GM21825 (cell line): ENCODE measurements around the gene MAPK14.
"Not testable (repeated sequence)": the region's sequence is repeated elsewhere in the genome, so short reads cannot be mapped to it uniquely, and the experiment has no call there.

Experiments used
- ATAC-seq: cut with Tn5 transposase; IDR thresholded peaks from one replicate; pipeline ENCODE4 v1.9.1; 2021; ENCODE audit warnings: mild to moderate bottlenecking, moderate library complexity; ENCODE audit not compliant: unreplicated experiment

MAPK14 gene

GRCh38 chr6:36067374-36068011 lies 39.9 kb downstream of the MAPK14 start:
- ATAC-seq = no peak

- ATAC-seq = no peak
These were observed 40.4 kb downstream of the MAPK14 start for GRCh38 chr6:36068012-36068392.

DNA sequence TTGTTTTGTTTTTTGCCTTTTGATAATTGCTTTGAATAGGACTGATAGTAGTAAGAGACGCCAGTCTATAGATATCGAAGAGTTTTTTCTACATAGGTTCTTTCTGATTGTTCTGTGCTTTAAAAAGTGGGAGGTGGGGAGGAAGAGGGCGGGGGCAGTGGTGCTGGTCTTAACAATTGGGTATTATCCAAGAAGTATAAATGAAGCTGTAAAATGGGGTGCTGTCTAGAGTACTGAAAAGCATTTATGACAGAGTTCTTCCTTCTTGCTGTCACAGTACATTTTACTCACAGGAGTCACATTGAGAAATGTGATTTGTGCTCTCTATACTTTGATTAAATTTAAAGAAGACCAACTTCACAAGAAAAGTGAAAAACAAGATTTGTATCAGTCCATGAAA lies 41.0 kb downstream of the MAPK14 start:
- no peak for ATAC-seq

GRCh38 chr6:36069573-36069972 lies 42.0 kb downstream of the MAPK14 start:
- ATAC-seq = no peak

- no peak for ATAC-seq
These were observed 42.6 kb downstream of the MAPK14 start for GRCh38 chr6:36070252-36070651.

DNA sequence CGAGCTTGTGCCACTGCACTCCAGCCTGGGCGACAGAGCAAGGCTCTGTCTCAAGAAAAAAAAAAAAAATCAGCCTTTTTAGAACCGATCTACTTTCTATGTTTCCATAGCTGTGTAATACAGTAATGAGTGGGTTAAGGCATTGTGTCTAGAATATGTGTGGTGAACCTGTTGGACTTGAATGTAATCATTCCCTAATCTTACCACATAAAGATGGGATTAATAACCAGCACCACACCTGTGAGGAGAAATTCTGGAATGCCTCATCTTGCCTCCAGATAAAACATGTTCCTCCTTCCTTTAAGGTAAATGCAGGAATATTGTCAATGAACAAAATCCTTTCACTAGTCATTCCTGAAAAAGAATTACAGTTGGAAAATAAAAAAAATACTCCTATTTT lies 43.7 kb downstream of the MAPK14 start:
- ATAC-seq = no peak

DNA sequence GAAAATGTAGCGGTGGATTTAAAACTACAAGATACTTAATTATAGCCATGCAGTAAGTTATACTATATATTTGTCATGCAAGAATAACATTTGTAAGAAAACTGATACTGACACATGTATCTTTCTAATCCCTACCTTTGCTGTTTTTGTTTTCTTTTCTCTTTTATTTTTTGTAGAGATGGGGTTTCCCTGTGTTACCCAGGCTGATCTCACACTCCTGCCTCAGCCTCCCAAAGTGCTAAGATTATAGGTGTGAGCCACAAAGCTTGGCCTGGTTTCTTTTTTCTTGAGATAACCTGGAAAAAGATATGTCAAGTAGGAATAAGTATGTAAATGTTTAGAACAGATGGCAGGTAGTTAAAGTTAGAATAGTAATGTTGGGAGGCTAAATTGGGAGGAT lies 44.1 kb downstream of the MAPK14 start:
- no peak for ATAC-seq

GRCh38 chr6:36072681-36073080 lies 45.1 kb downstream of the MAPK14 start:
- ATAC-seq = no peak

- no peak for ATAC-seq
These were observed 46.0 kb downstream of the MAPK14 start for GRCh38 chr6:36073587-36073986.

DNA sequence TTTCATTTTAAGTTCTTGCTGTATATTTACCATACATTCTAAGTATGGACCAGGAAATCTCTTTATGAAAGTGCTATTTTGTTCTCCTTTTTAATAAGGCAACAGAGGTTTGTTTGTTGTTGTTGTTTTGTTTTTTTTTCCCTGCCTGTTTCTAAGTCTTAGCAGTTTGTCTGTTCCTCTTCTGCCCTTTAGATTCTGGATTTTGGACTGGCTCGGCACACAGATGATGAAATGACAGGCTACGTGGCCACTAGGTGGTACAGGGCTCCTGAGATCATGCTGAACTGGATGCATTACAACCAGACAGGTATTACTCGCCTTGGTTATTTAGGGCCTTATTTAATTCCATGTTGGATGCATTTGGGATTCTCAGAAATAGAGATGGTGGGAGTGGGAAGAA lies 48.0 kb downstream of the MAPK14 start:
- no peak for ATAC-seq

DNA sequence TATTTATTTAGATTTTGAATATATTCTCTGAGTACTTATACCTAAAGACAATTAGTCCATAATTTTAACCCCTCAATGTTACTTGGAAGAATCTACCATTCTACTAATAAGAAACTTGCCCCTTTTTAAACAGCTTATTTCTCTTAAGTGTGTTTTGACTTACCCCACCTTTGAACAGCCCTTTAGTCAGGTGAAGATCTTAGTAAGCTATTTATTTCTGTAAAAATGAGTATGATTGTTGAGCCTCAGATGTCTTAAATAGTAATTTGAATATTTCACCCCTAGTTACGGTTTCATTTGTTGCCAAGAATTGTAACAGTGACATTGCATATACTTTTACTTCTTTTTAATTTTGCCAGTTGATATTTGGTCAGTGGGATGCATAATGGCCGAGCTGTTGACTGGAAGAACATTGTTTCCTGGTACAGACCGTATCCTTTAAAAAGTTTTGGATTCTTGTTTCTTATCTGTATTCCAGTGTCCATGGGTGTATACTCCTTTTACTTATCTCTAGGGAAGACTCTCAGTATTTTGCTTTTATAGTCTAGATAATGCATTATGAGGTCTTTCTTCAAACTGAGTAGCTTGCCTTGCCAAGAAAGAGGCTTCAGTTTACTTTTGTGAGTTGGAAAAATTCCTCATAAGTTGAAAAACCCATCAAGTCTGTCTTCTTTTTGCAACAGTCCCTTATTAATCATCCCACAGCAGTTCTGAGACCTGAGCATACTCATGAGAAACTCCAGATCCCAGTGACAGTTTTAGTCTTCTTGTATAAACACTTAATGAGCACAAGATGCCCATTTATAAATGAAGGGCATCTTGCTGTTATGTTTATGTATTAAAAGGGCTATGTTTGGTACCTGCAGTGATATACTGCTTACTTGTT lies 48.8 kb downstream of the MAPK14 start:
- ATAC-seq = no peak

GRCh38 chr6:36078159-36078558 lies 50.6 kb downstream of the MAPK14 start:
- ATAC-seq = no peak

- no peak for ATAC-seq
These were observed 52.0 kb downstream of the MAPK14 start for GRCh38 chr6:36079601-36080000.

DNA sequence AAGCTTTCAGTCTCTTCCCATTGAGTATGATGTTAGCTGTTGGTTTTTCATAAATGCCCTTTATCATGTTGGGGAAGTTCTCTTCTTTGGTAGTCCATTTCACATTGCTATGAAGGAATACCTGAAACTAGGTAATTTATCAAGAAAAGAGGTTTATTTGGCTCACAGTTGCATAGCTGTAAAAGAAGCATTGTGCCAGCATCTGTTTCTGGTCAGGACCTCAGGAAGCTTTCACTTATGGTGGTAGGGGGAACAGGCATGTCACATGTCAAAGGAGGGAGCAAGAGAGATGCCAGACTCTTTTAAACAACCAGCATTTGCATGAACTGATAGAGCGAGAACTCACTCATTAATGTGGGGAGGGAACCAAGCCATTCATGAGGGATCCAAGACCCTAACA lies 54.7 kb downstream of the MAPK14 start:
- ATAC-seq = no peak

- ATAC-seq = no peak
These were observed 55.8 kb downstream of the MAPK14 start for GRCh38 chr6:36083446-36083845.

DNA sequence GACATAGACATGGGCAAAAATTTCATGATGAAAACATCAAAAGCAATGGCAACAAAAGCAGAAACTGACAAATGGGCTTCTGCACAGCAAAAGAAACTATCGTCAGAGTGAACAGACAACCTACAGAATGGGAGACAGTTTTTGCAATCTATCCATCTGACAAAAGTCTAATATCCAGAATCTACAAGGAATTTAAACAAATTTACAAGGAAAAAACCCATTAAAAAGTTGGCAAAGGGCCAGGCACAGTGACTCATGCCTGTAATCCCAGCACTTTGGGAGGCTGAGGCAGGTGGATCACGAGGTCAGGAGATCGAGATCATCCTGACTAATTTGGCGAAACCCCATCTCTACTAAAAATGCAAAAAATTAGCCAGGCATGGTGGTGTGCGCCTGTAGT lies 60.6 kb downstream of the MAPK14 start:
- ATAC-seq = not testable (repeated sequence)

GRCh38 chr6:36089048-36089447 lies 61.4 kb downstream of the MAPK14 start:
- ATAC-seq = no peak

DNA sequence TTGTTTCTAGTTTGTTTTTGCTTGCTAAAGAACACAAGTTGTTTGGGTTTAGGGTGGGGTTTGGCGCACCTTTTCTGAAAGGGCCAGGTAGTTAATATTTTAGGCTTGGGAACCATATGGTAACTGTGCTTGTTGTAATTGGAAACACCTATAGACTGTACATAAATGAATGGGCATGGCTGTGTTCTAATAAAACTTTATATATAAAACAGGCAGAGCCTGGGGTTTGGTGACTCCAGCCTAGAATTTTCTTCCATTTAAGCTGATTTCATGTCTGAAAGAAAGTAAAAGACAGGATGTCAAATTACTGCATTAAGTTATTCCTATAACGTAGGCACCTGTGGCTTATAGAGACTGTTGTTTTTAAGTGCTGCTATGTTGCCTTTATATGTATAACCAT lies 66.6 kb downstream of the MAPK14 start:
- no peak for ATAC-seq

DNA sequence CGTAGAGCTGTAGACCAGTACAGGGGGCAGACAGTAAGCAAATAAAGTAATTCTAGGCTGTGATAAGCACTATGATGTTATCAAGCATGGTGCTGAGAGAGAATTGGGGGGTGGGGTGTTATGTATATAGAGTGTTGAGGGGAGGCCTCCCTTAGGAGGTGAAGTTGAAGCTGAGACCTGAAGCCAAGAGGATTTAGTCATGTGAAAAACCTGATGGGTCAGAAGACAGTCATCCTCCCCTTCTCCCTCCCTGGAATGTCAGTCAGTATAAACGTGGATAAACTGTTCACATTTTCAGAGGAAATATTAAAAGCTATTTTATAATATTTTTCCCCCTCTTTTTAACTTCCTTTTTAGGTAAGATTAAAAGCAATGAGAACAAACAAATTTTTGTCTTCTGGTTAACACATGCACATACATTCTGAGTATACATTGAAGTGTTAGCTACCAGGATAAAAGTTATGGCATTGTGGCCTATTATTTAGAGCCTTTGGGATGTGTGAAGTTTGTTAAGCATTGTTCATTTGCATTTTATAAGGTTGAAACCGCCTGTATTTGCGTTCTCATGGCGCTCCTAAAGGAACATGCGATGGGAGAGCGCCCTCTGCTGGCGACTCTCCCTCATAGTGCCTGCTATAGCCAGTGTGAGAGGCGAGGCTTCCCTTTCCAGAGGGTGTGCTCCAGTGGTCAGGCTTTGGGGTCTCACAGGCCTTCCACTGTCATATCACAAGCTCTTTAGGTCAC lies 67.3 kb downstream of the MAPK14 start:
- no peak for ATAC-seq

DNA sequence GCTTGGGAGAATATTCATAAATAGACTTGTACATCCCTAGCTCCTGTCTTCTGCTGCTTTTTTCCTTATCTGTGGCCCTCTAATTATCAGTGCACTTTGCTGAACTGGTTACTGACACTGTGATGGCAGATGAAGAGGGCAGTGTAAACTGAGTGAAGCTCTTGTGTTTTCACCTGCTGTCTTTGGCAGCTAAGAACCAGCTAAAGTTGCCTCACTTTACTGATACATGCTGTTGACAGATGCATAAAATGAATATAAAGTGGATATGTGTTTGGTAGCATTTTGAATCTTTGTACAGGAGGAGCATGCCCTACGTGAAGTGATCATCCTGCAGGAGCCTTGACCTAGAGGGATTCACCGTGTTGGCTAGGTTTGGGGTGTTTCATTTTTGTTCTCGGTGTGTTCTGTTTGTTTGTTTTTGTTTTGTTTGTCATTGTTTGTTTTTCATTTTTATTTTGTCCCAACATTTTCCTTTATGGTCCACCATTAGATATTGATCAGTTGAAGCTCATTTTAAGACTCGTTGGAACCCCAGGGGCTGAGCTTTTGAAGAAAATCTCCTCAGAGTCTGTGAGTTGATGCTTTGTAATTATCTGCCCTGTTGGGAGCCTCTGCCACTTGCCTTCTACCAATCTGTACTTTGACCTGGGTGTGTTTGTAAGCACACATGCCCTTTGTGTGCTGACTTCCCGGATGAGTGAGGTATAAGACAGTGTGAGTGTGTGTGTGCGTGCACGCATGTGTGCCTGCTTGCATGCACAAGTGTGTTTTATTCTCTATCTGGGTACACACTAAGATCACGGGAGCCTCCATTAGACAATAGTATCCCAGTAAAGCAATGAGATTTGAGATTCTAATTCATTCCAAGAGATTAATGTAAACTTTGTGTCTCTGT lies 68.1 kb downstream of the MAPK14 start:
- no peak for ATAC-seq
